PC-3 (cell line): Measurements from ENCODE around the gene CYP46A1. TPM values are rescaled to one million over a fixed set of nuclear protein-coding genes. Genes with fewer than 3 reads are reported as not detected.

Source experiments
- ATAC-seq: fragments of 200-7000 bp; cut with Tn5 transposase; 2 replicates; pipeline ENCODE4 v1.9.1; 2020; ENCODE audit warnings: mild to moderate bottlenecking, moderate library complexity
- BruUV-seq: library from RNA; stranded (reverse); fragments of 400-500 nt; replicated peaks from 2 replicates; lab custom pipeline; 2021; lab: Mats Ljungman, UMichigan
- CTCF ChIA-PET: fragments of 300-600 bp; sonication (Branson Sonifier 250); formaldehyde crosslinking; loops from one replicate; lab custom pipeline; 2022; ENCODE audit warnings: antibody characterized with exemption; lab: Charles Lee
- POLR2A ChIA-PET: fragments of 300-600 bp; sonication (Branson Sonifier 250); formaldehyde crosslinking; loops from one replicate; lab custom pipeline; 2022; ENCODE audit warnings: antibody characterized with exemption; ENCODE audit not compliant: unreplicated experiment; lab: Charles Lee
- DNase-seq: peaks from one replicate; pipeline ENCODE4 v3.0.0-alpha.2; 2015
- H2AFZ ChIP-seq: fragments of 300-600 bp; sonication (generic); 2 replicates; pipeline ENCODE4 v1.6.0; 2016; ENCODE audit warnings: antibody characterized with exemption, low read length
- H3F3A ChIP-seq: fragments of 300-600 bp; sonication (generic); one replicate; pipeline ENCODE4 v1.6.0; 2017; ENCODE audit warnings: antibody characterized with exemption, low read length, control low read depth, mild to moderate bottlenecking; ENCODE audit not compliant: unreplicated experiment
- H3K27ac ChIP-seq: fragments of 300-600 bp; sonication (generic); 2 replicates; pipeline ENCODE4 v1.5.1; 2016; ENCODE audit warnings: mild to moderate bottlenecking, low read length
- H3K27me3 ChIP-seq: fragments of 300-600 bp; sonication (generic); 2 replicates; pipeline ENCODE4 v1.6.1; 2016; ENCODE audit warnings: low read length, mixed read lengths
- H3K36me3 ChIP-seq: fragments of 300-600 bp; sonication (generic); 2 replicates; pipeline ENCODE4 v1.6.1; 2016; ENCODE audit warnings: low read depth, mixed run types, low read length, mixed read lengths
- H3K4me1 ChIP-seq: fragments of 300-600 bp; sonication (generic); 2 replicates; pipeline ENCODE4 v1.5.1; 2016; ENCODE audit warnings: low read length; ENCODE audit not compliant: insufficient read depth
- H3K4me2 ChIP-seq: fragments of 300-600 bp; sonication (generic); 2 replicates; pipeline ENCODE4 v1.6.0; 2016; ENCODE audit warnings: low read length
- H3K4me3 ChIP-seq: fragments of 300-600 bp; sonication (generic); 2 replicates; pipeline ENCODE4 v1.5.1; 2016; ENCODE audit warnings: mild to moderate bottlenecking, low read length, mixed read lengths
- H3K79me2 ChIP-seq: fragments of 300-600 bp; sonication (generic); 2 replicates; pipeline ENCODE4 v1.6.1; 2017; ENCODE audit warnings: low read length, mixed read lengths
- H3K9ac ChIP-seq: fragments of 300-600 bp; sonication (generic); 2 replicates; pipeline ENCODE4 v1.6.0; 2016; ENCODE audit warnings: mild to moderate bottlenecking, low read length
- H3K9me2 ChIP-seq: fragments of 300-600 bp; sonication (generic); replicated peaks from 2 replicates; pipeline ENCODE4 v1.6.1; 2016; ENCODE audit warnings: mixed run types, low read length, mixed read lengths
- H3K9me3 ChIP-seq: fragments of 300-600 bp; sonication (generic); 2 replicates; pipeline ENCODE4 v1.6.1; 2016; ENCODE audit warnings: low read length, mixed read lengths
- H4K20me1 ChIP-seq: fragments of 300-600 bp; sonication (generic); 2 replicates; pipeline ENCODE4 v1.6.1; 2016; ENCODE audit warnings: low read length, mixed read lengths
- EZH2 ChIP-seq: fragments of 300-600 bp; sonication (generic); IDR thresholded peaks from one replicate; pipeline ENCODE4 v1.6.1; 2017; ENCODE audit warnings: antibody characterized with exemption, mild to moderate bottlenecking, low read length; ENCODE audit not compliant: unreplicated experiment
- EZH2phosphoT487 ChIP-seq: fragments of 300-600 bp; sonication (generic); IDR thresholded peaks from 2 replicates; pipeline ENCODE4 v1.6.1; 2018; ENCODE audit warnings: mild to moderate bottlenecking, antibody characterized with exemption, low read length, borderline replicate concordance
- intact Hi-C: fragments of 100-400 bp; cut with micrococcal nuclease; formaldehyde crosslinking; loops from 2 replicates; pipeline ENCODE4 v1.9.0; 2023
- total RNA-seq: library from RNA; depleted of rRNA; stranded (reverse); fragments of >200 nt; gene quantifications from 2 replicates; pipeline ENCODE4 v1.2.3, GENCODE V29; 2014
- TF ChIP-seq, protein P1 (sequence below): fragments of 300-600 bp; sonication (generic); conservative IDR thresholded peaks from 2 replicates; pipeline ENCODE4 v1.5.1; 2017; ENCODE audit warnings: antibody characterized with exemption, low read depth, mild to moderate bottlenecking, low read length

Gene CYP46A1
- total RNA-seq, 1 experiment from 2014 or later, result 1.2 TPM

DNA sequence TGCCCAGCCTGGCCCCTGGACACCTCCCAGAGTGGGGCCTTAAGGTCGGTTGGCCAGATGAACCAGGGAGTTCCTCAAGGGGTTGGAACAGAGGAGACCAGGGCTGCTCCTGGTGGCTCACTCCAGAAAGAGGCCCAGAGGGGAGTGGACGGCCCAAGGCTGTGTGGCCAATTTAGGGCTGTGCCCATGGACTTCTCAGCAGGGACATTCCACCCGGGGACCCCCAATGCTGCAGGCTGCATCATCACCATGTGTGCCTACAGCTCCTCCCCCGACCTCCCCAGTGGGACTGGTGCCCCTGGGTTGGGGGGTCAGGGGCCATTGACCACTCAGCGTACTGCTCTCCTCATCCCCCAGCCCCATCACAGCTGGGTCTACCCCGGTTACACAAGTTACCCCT is 17.6 kb upstream of the CYP46A1 start:
- DNase-seq (no peak), ATAC-seq (no peak)
- Histone ChIP-seq H3K4me2 (no peak overlapping the region), H3K9me2 (no peaks in the 10 kb centered on the region), H3F3A (no peaks in the 10 kb centered on the region), H3K4me3 (no peak overlapping the region), H3K4me1 (no peaks in the 10 kb centered on the region), H3K9ac (no peak overlapping the region), H3K36me3 (no peaks in the 10 kb centered on the region), H3K27me3 (no peaks in the 10 kb centered on the region), H3K27ac (no peak overlapping the region), H3K79me2 (no peaks in the 10 kb centered on the region), H4K20me1 (no peaks in the 10 kb centered on the region), H2AFZ (no peak overlapping the region), H3K9me3 (no peaks in the 10 kb centered on the region)
- no TSS peak for BruUV-seq
- CTCF ChIA-PET, result no interaction called here
- intact Hi-C loops, result no loop called here
- no peak for TF ChIP-seq EZH2phosphoT487
- TF ChIP-seq, protein P1, sequence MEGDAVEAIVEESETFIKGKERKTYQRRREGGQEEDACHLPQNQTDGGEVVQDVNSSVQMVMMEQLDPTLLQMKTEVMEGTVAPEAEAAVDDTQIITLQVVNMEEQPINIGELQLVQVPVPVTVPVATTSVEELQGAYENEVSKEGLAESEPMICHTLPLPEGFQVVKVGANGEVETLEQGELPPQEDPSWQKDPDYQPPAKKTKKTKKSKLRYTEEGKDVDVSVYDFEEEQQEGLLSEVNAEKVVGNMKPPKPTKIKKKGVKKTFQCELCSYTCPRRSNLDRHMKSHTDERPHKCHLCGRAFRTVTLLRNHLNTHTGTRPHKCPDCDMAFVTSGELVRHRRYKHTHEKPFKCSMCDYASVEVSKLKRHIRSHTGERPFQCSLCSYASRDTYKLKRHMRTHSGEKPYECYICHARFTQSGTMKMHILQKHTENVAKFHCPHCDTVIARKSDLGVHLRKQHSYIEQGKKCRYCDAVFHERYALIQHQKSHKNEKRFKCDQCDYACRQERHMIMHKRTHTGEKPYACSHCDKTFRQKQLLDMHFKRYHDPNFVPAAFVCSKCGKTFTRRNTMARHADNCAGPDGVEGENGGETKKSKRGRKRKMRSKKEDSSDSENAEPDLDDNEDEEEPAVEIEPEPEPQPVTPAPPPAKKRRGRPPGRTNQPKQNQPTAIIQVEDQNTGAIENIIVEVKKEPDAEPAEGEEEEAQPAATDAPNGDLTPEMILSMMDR, result no peak
- no peak for TF ChIP-seq EZH2
- POLR2A ChIA-PET, result no interaction called here

DNA sequence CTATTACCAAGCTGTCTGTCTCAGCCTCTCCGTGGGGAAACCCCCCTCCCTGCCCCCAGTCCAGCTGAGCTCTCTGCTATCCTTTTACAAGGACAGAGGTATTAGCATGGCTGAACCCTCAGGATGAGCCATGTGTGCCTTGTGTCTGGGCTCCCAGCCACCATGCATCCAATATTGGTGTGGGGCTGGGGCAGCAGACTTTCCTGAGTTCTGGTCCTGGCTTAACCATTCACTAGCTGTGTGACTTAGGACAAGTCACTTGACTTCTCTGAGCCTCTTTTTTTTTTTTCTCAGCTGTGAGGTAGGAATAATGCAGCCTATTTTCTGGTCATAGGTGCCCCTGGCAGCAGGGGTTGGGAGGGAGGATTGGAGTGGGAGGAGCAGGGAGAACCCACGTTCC is 17.1 kb upstream of the CYP46A1 start:
- BruUV-seq, result no TSS peak
- Histone ChIP-seq H3F3A (no peaks in the 10 kb centered on the region), H3K9ac (no peak overlapping the region), H3K36me3 (no peaks in the 10 kb centered on the region), H3K9me3 (no peaks in the 10 kb centered on the region), H3K27ac (no peak overlapping the region), H3K27me3 (no peaks in the 10 kb centered on the region), H3K4me3 (no peak overlapping the region), H3K4me1 (no peaks in the 10 kb centered on the region), H4K20me1 (no peaks in the 10 kb centered on the region), H3K79me2 (no peaks in the 10 kb centered on the region), H3K9me2 (no peaks in the 10 kb centered on the region), H2AFZ (no peak overlapping the region), H3K4me2 (no peak overlapping the region)
- TF ChIP-seq, protein P1, result no peak
- ATAC-seq (no peak), DNase-seq (no peak)
- ChIA-PET CTCF (no interaction called here), POLR2A (interaction anchor here (0.6 kb wide), 1 partner anchor 26 kb away, joined by 8 read pairs; no protein-coding TSS in a partner anchor)
- intact Hi-C loops, result no loop called here

DNA sequence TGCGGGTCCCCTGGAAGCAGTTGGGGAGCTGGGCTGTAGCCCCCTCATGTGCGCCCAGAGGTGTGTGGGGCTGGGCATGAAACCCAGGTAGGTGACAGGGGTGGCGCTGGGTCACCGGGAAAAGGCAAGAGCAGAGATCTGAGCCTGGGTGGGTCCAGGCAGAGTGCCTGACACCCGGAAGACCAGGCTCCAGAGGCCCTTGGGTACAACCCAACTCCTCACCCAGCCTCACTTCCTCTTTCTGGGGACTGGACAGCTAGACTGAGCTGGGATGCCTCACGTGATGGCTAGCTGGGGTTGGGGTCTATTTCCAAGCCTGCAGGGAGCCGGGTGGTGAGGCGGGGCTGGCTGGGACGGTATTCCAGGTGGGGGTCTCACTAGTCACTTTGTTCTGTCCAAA is 16.3 kb upstream of the CYP46A1 start:
- no peak overlapping the region for H2AFZ ChIP-seq
- H3K36me3 ChIP-seq, result no peaks in the 10 kb centered on the region
- DNase-seq (no peak), ATAC-seq (no peak)
- H3K27ac ChIP-seq, result no peak overlapping the region
- H3K4me2 ChIP-seq, result no peak overlapping the region
- no peaks in the 10 kb centered on the region for H3K9me3 ChIP-seq
- intact Hi-C loops, result no loop called here
- H3K27me3 ChIP-seq, result no peaks in the 10 kb centered on the region
- TF ChIP-seq, protein P1, result no peak
- TF ChIP-seq EZH2phosphoT487 (no peak), EZH2 (no peak)
- H4K20me1 ChIP-seq, result no peaks in the 10 kb centered on the region
- no peaks in the 10 kb centered on the region for H3K79me2 ChIP-seq
- ChIA-PET CTCF (no interaction called here), POLR2A (no interaction called here)
- no peaks in the 10 kb centered on the region for H3F3A ChIP-seq
- no peak overlapping the region for H3K4me3 ChIP-seq
- no peaks in the 10 kb centered on the region for H3K9me2 ChIP-seq
- BruUV-seq, result no TSS peak
- no peaks in the 10 kb centered on the region for H3K4me1 ChIP-seq
- H3K9ac ChIP-seq, result no peak overlapping the region
